GM18502 (cell line): ENCODE results near the gene GALE.

Experiments
- ATAC-seq: cut with Tn5 transposase; IDR thresholded peaks from one replicate; pipeline ENCODE4 v1.9.1; 2021; ENCODE audit warnings: mild to moderate bottlenecking; ENCODE audit not compliant: unreplicated experiment, poor library complexity

GALE gene

GRCh38 chr1:23763041-23763577 is 37.4 kb downstream of the GALE start:
- no peak for ATAC-seq

- ATAC-seq, result no peak
Measured at GRCh38 chr1:23759277-23759676, 41.3 kb downstream of the GALE start.

- no peak for ATAC-seq
Measured at GRCh38 chr1:23757812-23758211, 42.7 kb downstream of the GALE start.

DNA sequence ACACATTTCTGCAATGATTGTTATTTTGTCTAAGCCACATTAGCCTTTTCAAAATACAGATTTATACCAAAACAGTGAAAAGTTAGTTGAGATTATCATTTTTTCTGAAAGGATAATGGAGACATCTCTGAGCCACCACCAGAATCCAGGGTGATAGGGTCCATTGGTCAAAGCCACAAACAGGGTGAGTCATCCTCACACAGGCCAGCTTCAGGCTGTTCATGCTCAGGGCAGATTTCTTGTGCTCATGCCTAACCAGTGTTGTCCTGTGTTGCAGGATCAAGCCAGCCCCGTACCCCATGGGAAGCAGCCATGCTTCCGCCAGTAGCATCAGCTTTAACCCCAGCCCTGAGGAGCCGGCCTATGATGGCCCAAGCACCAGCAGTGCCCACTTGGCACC is 43.9 kb downstream of the GALE start:
- no peak for ATAC-seq

DNA sequence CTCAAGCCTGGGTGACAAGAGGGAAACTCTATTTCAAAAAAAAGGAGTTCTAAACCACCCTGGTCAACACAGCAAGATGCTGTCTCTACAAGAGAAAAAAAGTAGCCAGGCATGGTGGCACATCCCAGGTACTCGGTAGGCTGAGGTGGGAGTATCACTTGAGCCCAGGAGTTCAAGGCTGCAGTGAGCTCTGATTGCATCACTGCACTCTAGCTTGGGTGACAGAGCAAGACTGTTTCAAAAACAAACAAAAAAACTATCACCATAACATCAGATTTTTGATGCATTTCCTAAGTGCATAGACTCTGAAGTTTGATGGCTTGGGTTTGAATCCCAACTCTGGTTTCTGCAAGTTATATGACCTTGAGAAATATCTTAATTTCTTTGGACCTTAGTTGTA is 47.6 kb downstream of the GALE start:
- ATAC-seq, result no peak

DNA sequence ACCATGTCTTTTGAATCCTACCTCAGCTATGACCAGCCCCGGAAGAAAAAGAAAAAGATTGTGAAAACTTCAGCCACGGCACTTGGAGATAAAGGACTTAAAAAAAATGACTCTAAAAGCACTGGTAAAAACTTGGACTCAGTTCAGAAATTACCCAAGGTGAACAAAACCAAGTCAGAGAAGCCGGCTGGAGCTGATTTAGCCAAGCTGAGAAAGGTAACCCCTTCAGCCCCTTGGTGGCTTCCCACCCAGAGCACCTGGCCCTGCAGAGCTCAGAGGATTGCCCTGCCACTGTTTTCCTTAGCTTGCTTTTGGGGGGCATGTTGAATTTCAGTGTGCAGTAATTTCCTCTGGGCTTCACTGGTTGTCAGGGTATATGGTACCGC is 48.7 kb downstream of the GALE start:
- no peak for ATAC-seq

- ATAC-seq, result no peak
Measured at GRCh38 chr1:23751050-23751814, 49.3 kb downstream of the GALE start.

GRCh38 chr1:23748016-23748415 is 52.5 kb downstream of the GALE start:
- ATAC-seq, result no peak
